ENCODE results near the gene LRRN2.

GRCh38 chr1:204663644-204664383 is 21.7 kb downstream of the LRRN2 start:
- TF ChIP-seq CTCF (IDR thresholded peaks at IDR 0.05) (no peak), POLR2A (IDR thresholded peaks at IDR 0.05) (no peak)
